OCI-LY7 (cell line): Measurements from ENCODE around the gene PXDC1. TPM values are rescaled to one million over a fixed set of nuclear protein-coding genes. Genes with fewer than 3 reads are reported as not detected.
"Not testable (repeated sequence)": the region's sequence is repeated elsewhere in the genome, so short reads cannot be mapped to it uniquely, and the experiment has no call there.

Experiments used
- BruUV-seq: library from RNA; stranded (reverse); fragments of 400-500 nt; replicated peaks from 2 replicates; lab custom pipeline; 2021; lab: Mats Ljungman, UMichigan
- CTCF ChIA-PET: fragments of 300-600 bp; sonication (Branson Sonifier 250); formaldehyde crosslinking; loops from one replicate; lab custom pipeline; 2022; ENCODE audit warnings: antibody characterized with exemption; ENCODE audit not compliant: unreplicated experiment; lab: Charles Lee
- POLR2A ChIA-PET: fragments of 300-600 bp; sonication (Branson Sonifier 250); formaldehyde crosslinking; loops from one replicate; lab custom pipeline; 2022; ENCODE audit warnings: antibody characterized with exemption; lab: Charles Lee
- DNase-seq: peaks from one replicate; pipeline ENCODE4 v3.0.0-alpha.2; 2015; ENCODE audit warnings: low spot score
- H2AFZ ChIP-seq: fragments of 200-600 bp; sonication (generic), shearing (Covaris generic); 2 replicates; pipeline ENCODE4 v1.6.1; 2014; ENCODE audit warnings: mild to moderate bottlenecking, antibody characterized with exemption, low read length, moderate library complexity
- H3K27ac ChIP-seq: fragments of 200-600 bp; sonication (generic); 2 replicates; pipeline ENCODE4 v1.5.1; 2014; ENCODE audit warnings: mixed run types, low read depth, mild to moderate bottlenecking, moderate library complexity, low read length, inconsistent platforms; ENCODE audit not compliant: poor library complexity, severe bottlenecking
- H3K36me3 ChIP-seq: fragments of 200-600 bp; sonication (generic); 2 replicates; pipeline ENCODE4 v1.6.1; 2014; ENCODE audit warnings: mild to moderate bottlenecking, antibody characterized with exemption, low read length, moderate library complexity, mixed read lengths; ENCODE audit not compliant: insufficient read depth
- H3K4me1 ChIP-seq: fragments of 200-600 bp; sonication (generic); 2 replicates; pipeline ENCODE4 v1.5.1; 2014; ENCODE audit warnings: mild to moderate bottlenecking, low read length; ENCODE audit not compliant: insufficient read depth, poor library complexity, severe bottlenecking
- H3K4me2 ChIP-seq: fragments of 200-600 bp; sonication (generic); 2 replicates; pipeline ENCODE4 v1.6.1; 2014; ENCODE audit warnings: mild to moderate bottlenecking, low read length
- H3K4me3 ChIP-seq: fragments of 200-600 bp; sonication (generic); 2 replicates; pipeline ENCODE4 v1.5.1; 2014; ENCODE audit warnings: mild to moderate bottlenecking, low read depth, low read length; ENCODE audit not compliant: poor library complexity, severe bottlenecking
- H3K79me2 ChIP-seq: fragments of 200-600 bp; sonication (generic); 2 replicates; pipeline ENCODE4 v1.6.1; 2016; ENCODE audit warnings: low read depth, mild to moderate bottlenecking, low read length, moderate library complexity, mixed read lengths; ENCODE audit not compliant: insufficient read depth
- H3K9me2 ChIP-seq: fragments of 200-600 bp; sonication (generic); 2 replicates; pipeline ENCODE4 v1.6.1; 2016; ENCODE audit warnings: mild to moderate bottlenecking, low read length, mixed read lengths; ENCODE audit not compliant: insufficient read depth
- H3K9me3 ChIP-seq: fragments of 200-600 bp; sonication (generic); 2 replicates; pipeline ENCODE4 v1.6.1; 2014; ENCODE audit warnings: mild to moderate bottlenecking, mixed run types, low read length, mixed read lengths
- H4K20me1 ChIP-seq: fragments of 200-600 bp; sonication (generic); 2 replicates; pipeline ENCODE4 v1.6.1; 2014; ENCODE audit warnings: mild to moderate bottlenecking, antibody characterized with exemption, low read length, moderate library complexity, mixed read lengths; ENCODE audit not compliant: insufficient read depth
- CTCF ChIP-seq: fragments of 200-600 bp; sonication (generic); conservative IDR thresholded peaks from 2 replicates; pipeline ENCODE4 v1.5.1; 2014; ENCODE audit warnings: mild to moderate bottlenecking, antibody characterized with exemption, low read length, moderate library complexity, mixed read lengths
- EZH2phosphoT487 ChIP-seq: fragments of 200-600 bp; sonication (generic); IDR thresholded peaks from 2 replicates; pipeline ENCODE4 v1.6.1; 2018; ENCODE audit warnings: low read depth, borderline replicate concordance, mild to moderate bottlenecking, mixed run types, antibody characterized with exemption, low read length, moderate library complexity, mixed read lengths
- intact Hi-C: fragments of 100-400 bp; cut with micrococcal nuclease; formaldehyde crosslinking; loops from one replicate; pipeline ENCODE4 v1.10.0; 2022; ENCODE audit not compliant: unreplicated experiment
- total RNA-seq, 2 experiments: library from RNA; depleted of rRNA in 1 of 2; stranded (reverse); fragments of >200 nt in 1 of 2; shearing (Covaris generic) in 1 of 2; gene quantifications; 2 replicates each; pipeline ENCODE4 v1.2.3, GENCODE V29; 2014 to 2022

PXDC1 gene
- total RNA-seq, 2 experiments from 2014 or later = not detected

GRCh38 chr6:3754776-3755175, 3.3 kb upstream of the PXDC1 start:
- Histone ChIP-seq H3K36me3 (no peaks in the 10 kb centered on the region), H3K9me2 (no peaks in the 10 kb centered on the region), H3K4me3 (no peak overlapping the region), H4K20me1 (no peaks in the 10 kb centered on the region), H2AFZ (no peak overlapping the region), H3K79me2 (no peaks in the 10 kb centered on the region), H3K4me1 (no peaks in the 10 kb centered on the region), H3K9me3 (no peaks in the 10 kb centered on the region), H3K4me2 (no peak overlapping the region), H3K27ac (no peak overlapping the region)
- ChIA-PET POLR2A (no interaction called here), CTCF (no interaction called here)
- intact Hi-C loops = no loop called here
- no peak for DNase-seq
- TF ChIP-seq CTCF (no peak), EZH2phosphoT487 (no peak)
- BruUV-seq = no TSS peak

- CTCF ChIA-PET, BruUV-seq, H4K20me1 ChIP-seq, H3K9me2 ChIP-seq, H3K79me2 ChIP-seq, H2AFZ ChIP-seq, DNase-seq, H3K4me3 ChIP-seq, H3K36me3 ChIP-seq, intact Hi-C loops, H3K4me1 ChIP-seq, H3K27ac ChIP-seq, H3K4me2 ChIP-seq, H3K9me3 ChIP-seq, POLR2A ChIA-PET: not testable (repeated sequence)
Measured at GRCh38 chr6:3754032-3754725, 2.7 kb upstream of the PXDC1 start.

GRCh38 chr6:3753228-3753835, 1.8 kb upstream of the PXDC1 start:
- H3K9me2 ChIP-seq = no peaks in the 10 kb centered on the region
- no peaks in the 10 kb centered on the region for H3K9me3 ChIP-seq
- POLR2A ChIA-PET = no interaction called here
- H3K27ac ChIP-seq = no peak overlapping the region
- intact Hi-C loops = no loop called here
- H3K4me1 ChIP-seq = no peaks in the 10 kb centered on the region
- no peaks in the 10 kb centered on the region for H4K20me1 ChIP-seq
- no peak for DNase-seq
- no peaks in the 10 kb centered on the region for H3K36me3 ChIP-seq
- H2AFZ ChIP-seq = no peak overlapping the region
- H3K4me3 ChIP-seq = no peak overlapping the region
- H3K4me2 ChIP-seq = no peak overlapping the region
- CTCF ChIA-PET = no interaction called here
- no TSS peak for BruUV-seq
- no peak for TF ChIP-seq EZH2phosphoT487
- no peak for TF ChIP-seq CTCF
- H3K79me2 ChIP-seq = no peaks in the 10 kb centered on the region
